ENCODE data around the gene KCNK10. TPM values are rescaled to one million over a fixed set of nuclear protein-coding genes. Genes with fewer than 3 reads are reported as not detected.

Gene KCNK10
- total and polyA plus RNA-seq, 10 donors: 0.03 to 0.13 (median 0.08) TPM; not detected in 6

- Histone ChIP-seq H3K36me3 (no peaks in the 10 kb centered on the region), H3K27me3 (replicated peaks in 1 of 7) (no peaks in the 10 kb centered on the region), H3K4me3 (no peak overlapping the region), H3K9me3 (no peaks in the 10 kb centered on the region), H3K27ac (no peak overlapping the region), H3K4me1 (peaks cover 0 to 16% (median 7%) of the 10 kb centered on the region in 6 donors)
- TF ChIP-seq POLR2A (IDR thresholded peaks at IDR 0.05) (no peak), CTCF (IDR thresholded peaks at IDR 0.05 in 8 of 11, conservative IDR thresholded peaks at IDR 0.05 in 3 of 11) (no peak), POLR2AphosphoS5 (IDR thresholded peaks at IDR 0.05) (no peak)
- 11 to 28% (median 18%) methylated on average over 5 of the region's 5 CpGs for WGBS, 5 donors
- DNase-seq: no peak
- intact Hi-C loops (cut with DNase I; ENCODE audit: low total_unique reads): no loop called here
Observed at GRCh38 chr14:88297306-88297705, 25.8 kb downstream of the KCNK10 start.

- no peaks in the 10 kb centered on the region for H3K36me3 ChIP-seq
- H3K9me3 ChIP-seq: no peaks in the 10 kb centered on the region
- H3K4me1 ChIP-seq: peaks cover 0 to 16% (median 7%) of the 10 kb centered on the region in 6 donors
- intact Hi-C loops (cut with DNase I; ENCODE audit: low total_unique reads): no loop called here
- H3K27ac ChIP-seq: no peak overlapping the region
- WGBS, 5 donors: 71 to 84% (median 76%) methylated on average over 4 of the region's 4 CpGs
- no peak for DNase-seq
- peaks cover 0 to 4% (median 0%) of the 10 kb centered on the region in 7 donors for H3K27me3 ChIP-seq (replicated peaks in 1 of 7)
- H3K4me3 ChIP-seq: no peak overlapping the region
- TF ChIP-seq POLR2AphosphoS5 (IDR thresholded peaks at IDR 0.05): no peak
- no peak for TF ChIP-seq CTCF (IDR thresholded peaks at IDR 0.05 in 8 of 11, conservative IDR thresholded peaks at IDR 0.05 in 3 of 11)
- no peak for TF ChIP-seq POLR2A (IDR thresholded peaks at IDR 0.05)
Observed at GRCh38 chr14:88296351-88296750, 26.7 kb downstream of the KCNK10 start.

- no peak for DNase-seq
- H3K36me3 ChIP-seq: no peaks in the 10 kb centered on the region
- 91 to 96% (median 91%) methylated on average over 3 of the region's 3 CpGs for WGBS, 5 donors
- intact Hi-C loops (cut with DNase I; ENCODE audit: low total_unique reads): no loop called here
- H3K27ac ChIP-seq: no peak overlapping the region
- H3K27me3 ChIP-seq (replicated peaks in 1 of 7): peaks cover 0 to 23% (median 0%) of the 10 kb centered on the region in 7 donors
- no peaks in the 10 kb centered on the region for H3K4me1 ChIP-seq
- H3K9me3 ChIP-seq: no peaks in the 10 kb centered on the region
- no peak for TF ChIP-seq POLR2A (IDR thresholded peaks at IDR 0.05)
- no peak overlapping the region for H3K4me3 ChIP-seq
Observed at GRCh38 chr14:88289996-88290395, 33.1 kb downstream of the KCNK10 start.

GRCh38 chr14:88289234-88289633 is 33.8 kb downstream of the KCNK10 start:
- TF ChIP-seq POLR2AphosphoS5 (IDR thresholded peaks at IDR 0.05): no peak
- TF ChIP-seq CTCF (IDR thresholded peaks at IDR 0.05 in 8 of 11, conservative IDR thresholded peaks at IDR 0.05 in 3 of 11): no peak
- TF ChIP-seq POLR2A (IDR thresholded peaks at IDR 0.05): no peak
- Histone ChIP-seq H3K4me1 (no peaks in the 10 kb centered on the region), H3K36me3 (no peaks in the 10 kb centered on the region), H3K9me3 (no peaks in the 10 kb centered on the region), H3K27ac (no peak overlapping the region), H3K27me3 (replicated peaks in 1 of 7) (peaks cover 0 to 23% (median 0%) of the 10 kb centered on the region in 7 donors), H3K4me3 (no peak overlapping the region)
- intact Hi-C loops (cut with DNase I; ENCODE audit: low total_unique reads): no loop called here
- no peak for DNase-seq

GRCh38 chr14:88286309-88286708 is 36.8 kb downstream of the KCNK10 start:
- intact Hi-C loops (cut with DNase I; ENCODE audit: low total_unique reads): no loop called here
- WGBS, 5 donors: 61 to 85% (median 75%) methylated on average over 1 of the region's 1 CpG
- Histone ChIP-seq H3K36me3 (no peaks in the 10 kb centered on the region), H3K4me3 (no peak overlapping the region), H3K9me3 (no peaks in the 10 kb centered on the region), H3K4me1 (no peaks in the 10 kb centered on the region), H3K27me3 (replicated peaks in 1 of 7) (peaks cover 0 to 18% (median 0%) of the 10 kb centered on the region in 7 donors), H3K27ac (no peak overlapping the region)
- no peak for DNase-seq
- TF ChIP-seq CTCF (IDR thresholded peaks at IDR 0.05 in 8 of 11, conservative IDR thresholded peaks at IDR 0.05 in 3 of 11) (no peak), POLR2AphosphoS5 (IDR thresholded peaks at IDR 0.05) (no peak), POLR2A (IDR thresholded peaks at IDR 0.05) (no peak)
